Activated CD4-positive, alpha-beta T cell treated with anti-CD3 and anti-CD28 coated beads, Interleukin-2, amount 50 U/mL, for 48 hours (primary cell): ENCODE measurements around the gene ACER2.
"Not testable (repeated sequence)": the region's sequence is repeated elsewhere in the genome, so short reads cannot be mapped to it uniquely, and the experiment has no call there.

ENCODE experiments used
- DNase-seq, 2 experiments: peaks; one replicate each; pipeline ENCODE4 v3.0.0-alpha.2; 2020

Gene ACER2

DNA sequence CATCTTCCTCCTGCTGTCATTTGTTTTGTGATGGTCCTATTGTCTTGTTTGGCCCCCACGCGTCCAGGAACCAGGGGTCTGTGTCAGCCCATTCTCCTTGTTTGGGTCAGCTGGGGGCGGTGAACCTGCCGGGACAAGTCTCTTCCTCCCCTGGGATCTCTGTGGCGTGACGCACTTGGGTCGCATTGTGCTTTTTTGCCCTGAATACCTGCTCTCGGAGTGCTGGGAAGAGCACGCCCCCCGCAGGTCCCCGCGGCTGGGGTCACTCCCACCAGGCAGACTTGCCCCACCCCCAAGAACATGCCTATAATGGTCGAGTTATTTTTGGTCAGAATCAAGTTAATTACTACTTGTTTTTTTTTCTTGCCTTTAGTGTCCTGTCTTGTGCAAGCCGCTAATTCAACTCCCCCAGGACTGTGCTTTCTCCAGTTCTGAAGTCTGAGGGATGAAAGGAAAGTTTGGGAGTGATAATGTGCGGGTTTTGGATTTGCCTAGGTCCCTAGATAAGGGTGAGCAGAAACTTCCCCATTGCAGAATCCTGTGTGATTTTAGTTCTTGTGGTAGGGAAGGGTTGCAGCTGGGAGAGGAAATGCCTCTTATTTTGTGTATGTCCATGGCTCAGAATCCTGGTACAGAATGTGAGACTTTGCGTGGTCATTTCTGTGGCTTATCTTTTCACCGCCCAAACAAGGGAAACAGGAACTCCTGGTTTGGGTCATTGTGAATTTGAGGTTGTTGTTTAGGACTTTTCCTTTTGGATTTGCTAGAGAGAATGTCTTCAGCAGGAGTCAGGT is 789 bp downstream of the ACER2 start:
- DNase-seq: peak in 1 of 2 experiments; percentile 25

DNA sequence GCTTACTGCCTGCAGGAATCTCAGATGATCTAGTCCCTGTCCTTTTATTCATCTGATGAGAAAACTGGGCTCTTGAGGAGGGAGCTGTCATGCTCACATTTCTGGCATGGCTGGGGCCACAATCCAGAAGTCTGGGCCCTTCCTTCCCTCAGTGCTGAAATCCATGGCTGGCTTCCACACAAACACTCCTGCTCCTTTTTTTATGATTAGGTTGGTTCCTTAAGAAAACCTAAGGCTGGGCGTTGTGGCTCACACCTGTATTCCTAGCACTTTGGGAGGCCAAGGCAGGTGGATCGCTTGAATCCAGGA is 1.3 kb downstream of the ACER2 start:
- DNase-seq: no peak

DNA sequence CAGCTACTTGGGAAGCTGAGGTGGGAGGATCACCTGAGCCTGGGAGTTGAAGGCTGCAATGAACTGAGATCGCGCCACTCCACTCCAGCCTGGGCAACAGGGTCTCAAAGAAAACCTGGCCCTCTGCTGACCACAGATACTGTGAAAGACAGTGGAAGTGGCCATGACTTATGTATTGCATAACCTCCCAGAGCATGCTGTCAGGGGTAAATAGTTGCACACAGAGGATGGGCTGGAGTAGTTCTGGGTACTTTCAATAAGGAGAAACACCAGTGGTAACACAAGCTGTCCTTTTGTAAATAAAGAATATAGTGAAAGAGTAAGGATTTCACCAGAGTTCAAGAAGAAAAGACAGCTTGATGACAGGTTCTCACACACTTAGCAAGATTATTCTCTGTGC is 1.8 kb downstream of the ACER2 start:
- DNase-seq: no peak

DNA sequence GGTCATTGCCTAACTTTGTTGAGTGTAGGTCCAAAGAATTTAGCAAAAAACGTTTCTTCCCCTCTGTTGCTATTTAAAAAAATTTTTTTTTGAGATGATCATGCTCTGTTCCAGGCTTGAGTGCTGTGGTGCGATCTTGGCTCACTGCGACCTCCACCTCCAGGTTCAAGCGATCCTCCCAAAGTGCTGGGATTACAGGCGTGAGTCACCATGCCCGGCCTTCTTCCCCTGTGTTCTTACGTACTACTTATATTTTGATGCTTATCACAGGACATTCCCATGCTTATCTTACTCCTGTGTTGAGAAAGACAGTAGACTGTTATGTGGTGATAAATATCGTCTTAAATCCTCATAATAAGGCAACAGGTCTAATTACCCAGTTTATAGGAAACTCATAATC is 2.5 kb downstream of the ACER2 start:
- no peak for DNase-seq

DNA sequence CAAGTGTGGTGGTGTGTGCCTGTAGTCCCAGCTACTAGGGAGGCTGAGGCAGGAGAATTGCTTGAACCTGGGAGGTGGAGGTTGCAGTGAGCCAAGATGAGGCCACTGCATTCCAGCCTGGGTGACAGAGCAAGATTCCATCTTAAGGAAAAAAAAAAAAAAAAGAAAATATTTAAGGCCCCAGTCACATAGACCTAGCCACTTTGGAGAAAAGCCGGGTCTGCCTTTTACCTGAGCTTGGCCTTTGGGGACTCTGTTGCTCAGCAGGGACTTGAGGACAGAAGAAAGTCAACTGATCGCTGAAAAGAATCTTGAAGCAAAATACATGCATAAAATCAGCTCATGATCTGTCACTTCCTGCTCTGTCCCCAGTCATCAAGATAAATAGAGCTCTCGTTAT is 4.6 kb downstream of the ACER2 start:
- not testable (repeated sequence) for DNase-seq

- no peak for DNase-seq
Measured at GRCh38 chr9:19416143-19416542, 7.3 kb downstream of the ACER2 start.

DNA sequence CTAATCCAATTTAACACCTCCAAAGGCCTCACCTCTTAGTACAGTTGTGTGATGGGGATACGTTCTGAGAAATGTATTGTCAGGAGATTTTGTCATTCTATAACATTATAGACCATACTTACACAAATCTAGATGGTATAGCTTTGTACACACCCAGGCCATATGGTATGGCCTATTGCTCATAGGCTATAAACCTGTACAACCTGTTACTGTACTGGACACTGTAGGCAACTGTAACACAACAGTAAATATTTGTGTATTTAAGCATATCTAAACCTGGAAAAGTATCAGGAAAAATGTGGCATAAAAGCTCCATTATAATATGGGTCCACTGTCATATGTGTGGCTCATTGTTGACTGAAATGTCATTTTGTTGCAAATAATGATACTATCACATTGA is 12.1 kb downstream of the ACER2 start:
- no peak for DNase-seq

- DNase-seq: no peak
Measured at GRCh38 chr9:19423163-19423562, 14.4 kb downstream of the ACER2 start.

DNA sequence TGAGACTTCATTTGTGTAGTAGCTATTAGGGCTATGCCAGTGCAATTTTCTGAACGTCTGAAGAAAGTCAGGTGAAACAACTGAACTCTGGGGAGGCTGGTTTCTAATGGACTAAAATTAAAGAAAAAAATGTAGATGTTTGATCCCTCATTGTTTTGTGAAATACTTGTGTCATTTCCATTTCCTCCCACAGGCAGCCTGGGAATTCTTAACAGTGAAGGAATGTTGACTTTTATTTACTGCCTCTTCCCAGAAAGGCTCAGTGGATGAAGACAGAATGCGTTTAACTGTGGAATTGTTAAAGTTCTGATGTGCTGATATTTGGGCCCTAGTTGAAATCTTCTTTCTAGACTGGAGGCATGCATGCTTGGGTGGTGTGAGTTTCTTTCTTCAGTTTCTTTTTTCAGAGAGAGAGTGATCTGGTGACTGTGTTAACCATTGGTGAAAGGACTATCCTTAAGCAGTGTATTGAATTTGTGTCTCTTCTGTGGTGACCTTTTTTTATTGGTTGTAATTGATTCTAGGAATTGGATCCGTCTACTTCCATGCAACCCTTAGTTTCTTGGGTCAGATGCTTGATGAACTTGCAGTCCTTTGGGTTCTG is 15.5 kb downstream of the ACER2 start:
- DNase-seq: no peak

DNA sequence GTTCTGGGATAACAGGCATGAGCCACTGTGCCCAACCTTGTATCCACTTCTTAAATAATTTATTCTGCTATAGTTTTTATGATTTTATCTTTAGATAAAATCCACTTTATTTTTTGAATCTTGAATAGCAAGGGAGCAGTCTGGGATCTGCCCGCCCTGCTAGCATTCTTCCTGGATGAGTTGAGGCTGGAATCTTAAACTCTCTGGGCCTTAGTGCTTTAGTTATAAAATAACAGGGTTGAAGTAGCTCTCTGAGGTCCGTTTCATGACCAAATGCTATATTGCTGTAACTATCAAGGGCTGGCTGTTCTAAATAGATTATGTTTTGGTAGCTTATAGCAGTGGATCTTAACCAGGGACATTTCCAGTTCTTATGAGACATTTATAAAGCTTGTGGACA is 20.8 kb downstream of the ACER2 start:
- DNase-seq: no peak

- no peak for DNase-seq
Measured at GRCh38 chr9:19430201-19430760, 21.5 kb downstream of the ACER2 start.

- DNase-seq: no peak
Measured at GRCh38 chr9:19431361-19432171, 22.8 kb downstream of the ACER2 start.

GRCh38 chr9:19432473-19432872 is 23.7 kb downstream of the ACER2 start:
- no peak for DNase-seq

- DNase-seq: not testable (repeated sequence)
Measured at GRCh38 chr9:19433729-19434128, 24.9 kb downstream of the ACER2 start.

GRCh38 chr9:19440376-19440775 is 31.6 kb downstream of the ACER2 start:
- DNase-seq: no peak

GRCh38 chr9:19440823-19441580 is 32.2 kb downstream of the ACER2 start:
- DNase-seq: no peak

DNA sequence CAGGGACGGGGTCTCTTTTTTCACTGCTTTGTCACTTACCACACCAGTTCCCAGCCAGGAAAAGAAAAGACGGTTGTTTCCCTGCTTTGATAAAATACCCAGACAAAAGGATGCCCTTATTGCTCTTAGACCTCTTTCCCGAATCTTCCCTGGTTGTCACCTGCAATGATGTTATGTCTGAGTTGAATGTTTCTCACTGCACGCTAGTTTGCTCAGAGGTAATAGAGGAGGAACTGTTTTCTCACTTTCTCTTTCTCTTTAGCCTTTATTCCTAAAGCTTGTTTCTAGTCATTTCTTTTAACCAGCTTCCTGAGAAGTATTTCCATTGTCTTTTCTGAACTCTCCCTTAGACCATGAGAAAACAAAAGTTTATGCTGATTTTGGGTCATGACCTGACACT is 32.9 kb downstream of the ACER2 start:
- no peak for DNase-seq

GRCh38 chr9:19442240-19442639 is 33.4 kb downstream of the ACER2 start:
- DNase-seq: no peak

DNA sequence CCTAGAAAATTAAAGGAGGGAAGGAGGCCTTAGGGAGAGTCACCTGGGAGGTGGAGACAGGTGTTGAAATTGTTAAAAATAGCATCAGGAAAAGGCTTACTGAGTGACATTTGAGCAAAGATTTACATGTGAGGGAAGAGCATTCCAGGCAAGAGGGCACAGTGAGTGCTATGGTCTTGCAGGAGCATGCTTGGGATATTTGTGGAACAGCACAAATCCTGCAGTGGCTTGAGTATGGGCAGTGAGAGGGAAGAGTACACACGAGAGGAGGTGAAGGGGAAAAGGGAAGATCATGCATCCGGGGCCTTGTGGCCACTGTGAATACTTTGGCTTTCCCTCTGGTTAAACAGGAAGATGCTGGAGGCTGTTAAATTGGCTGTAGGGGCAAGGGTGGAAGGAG is 36.6 kb downstream of the ACER2 start:
- DNase-seq: no peak

DNA sequence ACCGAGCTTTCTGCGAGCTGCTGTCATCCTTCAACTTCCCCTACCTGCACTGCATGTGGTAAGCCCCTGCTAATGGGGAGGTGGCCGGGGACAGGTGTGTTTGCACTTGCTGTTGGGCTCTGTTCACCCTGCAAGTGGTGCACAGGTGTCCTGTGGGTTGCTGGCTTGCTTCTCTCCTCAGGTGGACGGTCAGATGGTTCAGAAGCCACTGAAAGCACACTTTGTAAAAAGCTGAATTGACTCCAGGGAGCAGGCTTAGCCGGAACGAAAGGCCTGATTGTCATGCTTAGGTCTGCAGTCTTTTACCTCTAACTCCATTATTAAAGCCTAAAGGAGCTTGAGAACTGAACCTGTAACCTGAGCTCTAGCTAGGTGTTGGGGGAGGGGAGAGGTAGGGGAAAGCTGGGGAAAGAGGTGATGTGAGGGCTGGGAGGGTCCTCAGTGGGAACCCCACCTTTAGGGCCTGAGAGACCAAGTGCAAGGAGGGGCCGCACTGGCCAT is 37.6 kb downstream of the ACER2 start:
- no peak for DNase-seq

GRCh38 chr9:19451240-19452087 is 42.7 kb downstream of the ACER2 start:
- no peak for DNase-seq

DNA sequence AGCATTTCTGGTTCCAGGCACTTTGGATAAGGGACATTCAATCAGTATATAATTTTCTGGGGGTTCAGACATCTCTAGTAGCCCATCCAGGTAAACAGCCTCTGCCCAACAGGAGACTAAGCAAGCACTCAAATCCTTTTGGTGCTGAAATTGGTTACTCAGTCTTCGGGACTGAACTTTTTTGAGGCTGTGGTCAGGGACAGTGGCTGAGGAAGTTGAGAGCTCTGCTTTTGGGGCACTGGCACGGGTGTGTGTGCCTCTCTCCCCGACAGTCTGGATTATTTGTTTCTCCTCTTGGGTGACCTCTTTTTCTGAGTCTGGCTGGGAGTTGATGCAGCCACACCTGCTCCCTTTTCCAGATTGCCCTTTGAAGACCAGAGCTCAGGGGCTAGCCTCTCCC is 47.6 kb downstream of the ACER2 start:
- DNase-seq: no peak
